HG03097 (cell line): ENCODE data around the gene GTF2F1.
"Not testable (repeated sequence)": the region's sequence is repeated elsewhere in the genome, so short reads cannot be mapped to it uniquely, and the experiment has no call there.

Experiments used
- ATAC-seq: cut with Tn5 transposase; IDR thresholded peaks from one replicate; pipeline ENCODE4 v1.9.1; 2021; ENCODE audit not compliant: unreplicated experiment, low FRiP score

The GTF2F1 gene, protein sequence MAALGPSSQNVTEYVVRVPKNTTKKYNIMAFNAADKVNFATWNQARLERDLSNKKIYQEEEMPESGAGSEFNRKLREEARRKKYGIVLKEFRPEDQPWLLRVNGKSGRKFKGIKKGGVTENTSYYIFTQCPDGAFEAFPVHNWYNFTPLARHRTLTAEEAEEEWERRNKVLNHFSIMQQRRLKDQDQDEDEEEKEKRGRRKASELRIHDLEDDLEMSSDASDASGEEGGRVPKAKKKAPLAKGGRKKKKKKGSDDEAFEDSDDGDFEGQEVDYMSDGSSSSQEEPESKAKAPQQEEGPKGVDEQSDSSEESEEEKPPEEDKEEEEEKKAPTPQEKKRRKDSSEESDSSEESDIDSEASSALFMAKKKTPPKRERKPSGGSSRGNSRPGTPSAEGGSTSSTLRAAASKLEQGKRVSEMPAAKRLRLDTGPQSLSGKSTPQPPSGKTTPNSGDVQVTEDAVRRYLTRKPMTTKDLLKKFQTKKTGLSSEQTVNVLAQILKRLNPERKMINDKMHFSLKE

DNA sequence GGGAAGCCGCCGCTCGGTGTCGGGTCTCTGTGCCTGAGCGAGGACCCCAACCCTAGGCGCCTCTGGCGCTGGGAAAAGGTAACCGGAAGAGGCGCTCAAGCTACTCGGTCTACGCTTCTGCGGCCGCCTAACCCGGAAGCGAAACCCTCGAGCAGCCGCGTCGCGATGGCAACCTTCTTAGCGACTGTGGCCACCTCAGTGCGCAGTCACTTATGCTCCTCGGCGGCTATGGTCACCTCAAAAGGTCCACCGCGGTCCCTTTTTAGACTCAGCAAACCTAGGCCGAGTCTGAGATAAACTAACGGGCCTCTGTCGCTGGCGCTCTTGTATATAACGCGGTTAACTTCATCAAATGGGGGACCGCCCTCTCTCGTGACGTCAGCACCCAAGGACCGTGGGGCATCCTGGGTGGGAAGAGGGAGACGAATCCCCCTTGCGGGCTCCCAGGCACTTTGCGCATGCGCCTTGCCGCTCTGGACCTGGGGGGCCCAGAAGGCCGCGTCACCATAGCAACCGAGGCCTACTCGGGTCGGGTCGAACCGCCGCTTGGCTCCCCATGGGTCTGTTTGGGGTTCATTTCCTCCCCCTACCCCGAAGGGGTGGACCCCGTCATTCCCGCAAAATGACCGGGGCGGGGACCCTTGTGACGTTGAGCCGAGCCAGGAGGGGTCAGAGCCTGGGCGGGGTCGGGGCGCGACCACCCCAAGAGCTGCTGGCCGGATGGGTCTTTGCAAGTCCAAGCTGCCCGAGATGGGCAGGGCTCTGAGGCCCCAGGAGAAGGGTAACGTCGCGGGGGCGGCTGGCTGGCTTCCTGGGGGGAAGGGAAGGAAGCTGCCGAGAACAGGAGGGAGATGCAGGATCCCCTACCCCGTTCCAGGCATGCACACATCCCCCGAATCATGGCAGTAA, at the start of gene GTF2F1:
Gene GTF2F1 (minus strand): TSS at position 91 of the 909 bp plus-strand sequence. CDS start 169 bp downstream, outside the sequence.
- ATAC-seq, result peak; percentile 76

DNA sequence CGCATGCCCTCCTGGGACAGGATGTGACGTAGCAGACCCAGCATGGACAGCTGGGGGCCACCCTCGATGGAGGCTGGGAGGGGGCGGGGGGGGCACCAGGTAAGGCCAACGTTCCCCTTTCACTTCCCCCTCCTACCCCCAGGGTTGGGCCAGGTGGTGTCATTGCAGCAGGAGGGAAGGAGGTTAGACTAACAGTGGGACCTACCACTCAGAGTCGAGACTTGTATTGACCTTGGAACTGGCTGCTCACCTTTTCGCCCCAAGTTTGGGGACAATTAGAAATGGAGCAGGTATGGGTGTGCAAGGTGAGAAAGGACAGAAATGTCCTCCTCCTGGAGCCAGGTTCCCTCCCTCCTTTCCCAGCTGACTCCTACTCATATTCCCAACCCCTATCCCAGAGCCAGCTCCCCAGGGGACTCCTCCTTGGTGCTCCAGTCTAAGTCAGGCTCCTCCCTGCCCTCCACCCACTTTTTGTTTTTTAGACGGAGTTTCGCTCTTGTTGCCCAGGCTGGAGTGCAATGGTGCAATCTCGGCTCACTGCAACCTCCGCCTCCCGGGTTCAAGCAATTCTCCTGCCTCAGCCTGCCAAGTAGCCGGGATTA, 49.2 kb upstream of the GTF2F1 start:
- no peak for ATAC-seq

DNA sequence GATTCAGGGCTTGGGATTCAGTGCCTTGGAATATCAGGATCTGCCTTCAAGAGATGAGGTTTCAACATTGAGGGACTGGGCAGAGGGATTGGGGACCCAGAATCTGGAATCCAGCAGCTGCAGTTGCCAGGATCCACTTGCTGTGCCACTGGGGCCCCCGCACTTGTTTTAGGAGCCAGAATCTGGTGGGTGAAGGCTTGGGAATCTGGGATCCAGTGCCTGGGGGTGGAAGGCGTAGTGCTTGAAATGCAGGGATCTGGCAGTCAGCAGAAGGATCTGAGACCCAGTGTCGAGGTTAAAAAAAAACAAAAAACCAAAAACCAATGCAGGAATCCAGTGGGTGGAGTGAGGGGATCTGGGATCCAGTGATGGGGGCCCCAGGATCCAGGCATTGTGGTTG, 47.9 kb upstream of the GTF2F1 start:
- ATAC-seq, result no peak

DNA sequence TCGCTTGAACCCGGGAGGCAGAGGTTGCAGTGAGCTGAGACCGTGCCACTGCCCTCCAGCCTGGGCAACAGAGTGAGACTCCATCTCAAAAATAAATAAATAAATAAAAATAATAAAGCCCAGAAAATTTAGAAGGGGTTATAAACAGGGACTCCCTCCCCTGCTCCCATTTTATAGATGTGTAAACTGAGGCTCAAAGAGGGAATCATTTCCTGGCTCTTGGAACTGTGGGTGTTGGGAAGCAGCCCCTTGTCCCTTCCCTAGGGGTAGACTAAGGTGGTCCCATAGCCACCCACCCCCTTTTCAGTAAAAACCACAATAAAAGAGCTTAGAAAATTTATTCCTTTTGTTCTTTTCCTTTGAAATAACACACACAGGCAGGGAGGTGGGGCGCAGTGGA, 46.8 kb upstream of the GTF2F1 start:
- no peak for ATAC-seq

DNA sequence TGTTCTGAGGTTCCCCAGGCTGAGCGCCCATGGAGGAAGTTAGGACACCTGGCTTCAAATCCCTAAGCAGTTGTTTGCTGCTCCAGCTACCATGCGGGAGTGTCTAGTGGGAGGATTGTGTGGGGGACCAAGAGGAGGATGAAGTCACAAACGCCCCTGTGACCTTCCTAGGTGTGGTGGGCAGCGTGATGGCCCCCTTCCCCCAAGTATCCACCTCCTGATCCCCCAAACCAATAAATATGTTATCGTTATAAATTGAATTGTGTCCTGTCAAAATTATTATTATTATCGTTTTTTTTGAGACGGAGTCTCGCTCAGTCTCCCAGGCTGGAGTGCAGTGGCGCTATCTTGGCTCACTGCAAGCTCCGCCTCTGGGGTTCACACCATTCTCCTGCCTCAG, 40.7 kb upstream of the GTF2F1 start, which contains the start of gene SLC25A41:
Gene SLC25A41 (minus strand): TSS at position 101 of the 400 bp plus-strand sequence. CDS start 70 bp downstream, at position 31.
- no peak for ATAC-seq

DNA sequence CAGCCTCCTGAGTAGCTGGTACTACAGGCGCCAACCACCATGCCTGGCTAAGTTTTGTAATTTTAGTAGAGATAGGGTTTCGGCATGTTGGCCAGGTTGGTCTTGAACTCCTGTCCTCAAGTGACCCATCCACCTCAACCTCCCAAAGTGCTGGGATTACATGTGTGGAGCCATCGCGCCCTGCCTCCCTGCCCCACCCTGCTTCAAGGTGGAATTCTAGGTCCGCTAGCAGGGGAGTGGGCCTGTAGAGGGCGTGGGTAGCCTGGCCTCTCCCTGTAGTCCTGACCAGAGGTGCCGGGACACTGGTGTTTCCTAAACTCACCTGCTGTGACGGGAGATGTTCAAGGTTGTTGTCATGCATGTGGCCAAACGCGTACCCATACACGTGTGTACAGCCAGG, 40.2 kb upstream of the GTF2F1 start:
- ATAC-seq, result no peak

DNA sequence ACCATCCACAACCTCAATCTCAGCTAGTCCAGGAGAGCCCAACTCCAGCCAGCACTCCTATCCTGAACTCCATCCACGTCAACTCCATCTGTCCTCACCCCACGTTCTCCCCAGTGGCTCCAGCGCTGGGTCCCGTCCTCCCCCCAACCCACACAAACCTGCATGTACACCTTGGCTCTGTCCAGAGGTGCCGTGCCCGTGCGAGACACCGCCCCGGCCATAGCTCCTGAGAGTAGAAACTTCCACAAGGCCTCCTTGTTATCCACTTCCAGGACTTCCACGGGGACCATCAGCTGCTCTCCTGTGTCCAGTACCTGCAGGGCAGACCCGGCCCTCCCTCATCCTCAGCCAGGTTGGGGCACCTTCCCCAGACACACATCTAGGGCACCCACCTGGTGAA, 38.9 kb upstream of the GTF2F1 start:
- no peak for ATAC-seq

DNA sequence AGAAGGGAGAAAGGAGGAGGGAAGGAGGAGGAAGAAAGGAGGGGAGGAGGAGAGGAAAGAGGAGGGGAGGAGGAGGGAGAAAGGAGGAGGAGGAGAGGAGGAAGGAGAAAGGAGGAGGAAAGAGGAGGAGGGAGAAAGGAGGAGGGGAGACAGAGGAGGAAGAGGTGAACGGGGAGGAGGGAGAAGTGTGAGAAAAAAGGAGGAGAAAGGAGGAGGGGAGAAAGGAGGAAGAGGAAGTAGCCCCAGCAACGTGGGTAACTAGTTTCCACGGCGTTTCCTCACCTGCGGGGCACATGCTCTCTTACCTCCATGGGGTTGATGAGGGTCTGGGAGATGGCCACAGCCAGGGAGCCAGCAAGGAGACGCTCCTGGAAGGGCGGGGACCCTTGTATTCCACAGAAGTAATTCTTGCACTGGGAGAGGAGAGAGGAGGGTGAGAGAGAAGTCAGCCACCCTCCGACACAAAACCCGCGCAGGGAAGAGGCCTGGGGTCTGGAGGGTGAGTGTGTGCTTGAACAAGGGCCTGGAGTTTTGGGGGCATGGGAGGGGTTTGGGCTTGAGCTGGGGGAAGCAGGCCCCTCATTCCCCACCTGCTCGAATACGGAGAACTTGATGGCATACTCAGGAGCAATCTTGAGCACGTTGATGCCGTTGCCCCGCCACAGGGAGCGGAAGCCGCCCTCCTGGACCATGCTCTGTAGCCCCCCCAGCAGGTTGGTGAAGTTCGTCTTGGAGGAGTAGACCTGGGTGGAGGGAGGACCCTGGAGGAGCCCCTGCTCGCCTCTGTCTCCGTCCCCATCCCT, 36.7 kb upstream of the GTF2F1 start:
- ATAC-seq, result no peak

DNA sequence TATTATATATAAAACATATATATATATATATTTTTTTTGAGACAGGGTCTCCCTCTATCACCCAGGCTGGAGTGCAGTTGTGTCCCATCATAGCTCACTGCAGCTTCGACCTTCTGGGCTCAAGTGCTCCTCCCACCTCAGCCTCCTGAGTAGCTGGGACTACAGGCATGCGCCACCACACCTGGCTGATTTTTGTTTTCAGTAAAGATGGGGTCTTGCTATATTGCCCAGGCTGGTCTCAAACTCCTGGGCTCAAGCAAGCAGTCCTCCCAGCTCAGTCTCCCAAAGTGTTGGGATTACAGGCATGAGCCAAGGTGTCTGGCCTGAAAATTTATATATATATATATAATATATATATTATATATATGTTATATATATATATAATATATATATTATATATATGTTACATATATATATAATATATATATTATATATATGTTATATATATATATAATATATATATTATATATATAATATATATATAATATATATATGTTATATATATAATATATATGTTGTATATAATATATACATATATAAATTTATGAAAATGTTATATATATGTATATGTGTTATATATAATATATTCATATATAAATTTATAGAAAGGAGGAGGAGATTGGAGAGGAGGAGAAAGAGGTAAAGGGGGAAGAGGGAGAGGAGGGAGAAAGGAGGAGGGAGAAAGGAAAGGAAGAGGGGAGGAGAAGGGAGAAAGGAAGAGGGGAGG, 35.9 kb upstream of the GTF2F1 start:
- not testable (repeated sequence) for ATAC-seq

DNA sequence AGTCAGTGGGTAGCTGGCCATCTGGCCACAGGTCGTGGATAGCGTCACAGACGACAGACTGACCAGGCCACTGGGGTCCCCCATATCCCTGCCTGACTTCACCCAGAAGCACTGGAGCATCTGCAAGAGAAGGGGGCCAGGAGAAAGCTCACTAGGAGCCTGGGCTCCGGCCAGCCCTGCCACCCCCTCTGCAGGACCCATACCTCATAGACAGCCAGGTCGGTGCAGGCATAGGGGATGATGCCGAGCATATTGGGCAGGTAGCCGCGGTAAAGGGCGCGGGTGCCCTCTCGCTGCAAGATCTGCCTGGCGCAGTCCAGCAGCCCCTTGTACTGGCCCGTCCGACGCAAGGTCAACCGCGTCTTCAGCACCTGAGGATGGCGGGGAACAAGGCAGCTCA, 34.2 kb upstream of the GTF2F1 start:
- no peak for ATAC-seq

DNA sequence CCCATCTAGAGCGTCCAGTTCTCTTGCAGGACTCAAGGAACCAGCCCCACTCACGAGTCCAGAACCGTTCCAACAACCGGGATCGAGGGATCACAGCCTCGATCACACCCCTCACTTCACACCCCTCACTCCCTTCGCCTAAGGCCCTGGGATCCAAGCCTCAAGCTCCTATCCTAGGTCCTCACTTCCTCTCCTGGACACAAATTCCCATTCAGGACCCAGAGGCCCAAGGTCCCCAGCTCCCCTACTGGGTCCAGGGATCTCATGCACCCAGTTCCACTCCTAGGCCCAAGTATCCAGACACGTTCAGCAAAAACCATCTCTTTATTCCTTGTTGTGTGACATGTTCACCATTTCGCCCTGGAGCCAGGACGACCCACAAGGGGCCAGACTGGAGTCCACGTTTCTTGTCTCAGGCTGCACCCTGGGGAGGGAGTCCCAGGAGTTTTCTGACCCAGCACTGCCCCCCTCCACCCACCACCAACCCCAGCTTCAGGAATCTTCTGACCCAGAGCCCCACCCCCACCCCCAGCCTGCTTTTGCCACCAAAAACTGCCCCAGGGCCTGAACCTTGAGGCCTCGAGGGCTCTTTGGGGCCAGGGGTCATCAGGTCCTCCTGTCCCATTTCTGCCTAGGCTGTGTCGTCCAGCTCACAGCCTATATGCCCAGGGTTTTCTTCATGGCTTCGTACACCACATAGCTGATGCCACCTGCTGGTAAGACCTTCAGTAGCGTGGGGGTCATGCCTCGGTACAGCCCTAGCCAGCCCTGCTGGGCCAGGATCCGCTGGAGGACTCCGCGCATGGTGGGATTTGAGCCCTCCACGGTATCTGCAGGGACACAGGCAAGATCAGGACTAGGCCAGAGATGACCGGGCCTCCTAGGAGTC, 33.0 kb upstream of the GTF2F1 start:
- no peak for ATAC-seq

DNA sequence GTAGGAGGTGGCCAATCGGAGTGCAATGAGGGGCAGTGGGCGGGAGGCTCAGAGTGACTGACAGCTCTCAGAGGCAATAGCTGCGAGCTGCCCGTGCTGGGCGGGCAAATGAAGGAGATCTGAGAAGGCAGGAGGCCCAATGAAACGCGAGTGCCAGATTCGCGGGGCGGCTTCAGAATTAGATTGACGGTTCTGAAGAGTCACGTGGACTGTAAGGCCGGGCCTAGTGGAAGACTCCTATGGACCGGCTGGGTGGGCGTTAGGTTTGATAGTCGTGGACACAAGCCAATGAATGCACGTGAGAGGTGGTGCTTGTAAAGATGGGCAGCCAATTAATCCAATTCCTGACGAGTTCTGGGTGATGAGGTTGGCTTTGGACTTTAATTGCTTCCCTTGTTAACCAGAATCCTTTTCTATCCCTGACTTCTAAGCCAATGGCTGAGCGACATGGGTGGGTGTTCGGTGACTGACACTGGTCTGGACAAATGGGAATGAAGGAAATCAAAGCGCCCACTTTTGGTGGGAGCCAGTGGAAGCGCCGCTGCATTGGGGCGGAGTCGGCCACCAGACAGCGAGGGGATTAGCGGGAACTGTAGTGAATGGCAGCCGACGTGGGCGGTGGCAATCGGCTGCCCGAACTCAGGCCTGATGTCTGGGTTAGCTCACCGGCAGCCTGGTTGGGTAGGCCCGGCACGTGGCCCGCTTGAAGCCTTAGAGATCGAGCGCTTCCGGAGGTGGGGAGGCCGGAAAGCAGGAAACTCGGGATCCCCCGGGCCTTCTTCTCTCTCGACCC, 32.2 kb upstream of the GTF2F1 start:
- ATAC-seq, result peak; percentile 90

DNA sequence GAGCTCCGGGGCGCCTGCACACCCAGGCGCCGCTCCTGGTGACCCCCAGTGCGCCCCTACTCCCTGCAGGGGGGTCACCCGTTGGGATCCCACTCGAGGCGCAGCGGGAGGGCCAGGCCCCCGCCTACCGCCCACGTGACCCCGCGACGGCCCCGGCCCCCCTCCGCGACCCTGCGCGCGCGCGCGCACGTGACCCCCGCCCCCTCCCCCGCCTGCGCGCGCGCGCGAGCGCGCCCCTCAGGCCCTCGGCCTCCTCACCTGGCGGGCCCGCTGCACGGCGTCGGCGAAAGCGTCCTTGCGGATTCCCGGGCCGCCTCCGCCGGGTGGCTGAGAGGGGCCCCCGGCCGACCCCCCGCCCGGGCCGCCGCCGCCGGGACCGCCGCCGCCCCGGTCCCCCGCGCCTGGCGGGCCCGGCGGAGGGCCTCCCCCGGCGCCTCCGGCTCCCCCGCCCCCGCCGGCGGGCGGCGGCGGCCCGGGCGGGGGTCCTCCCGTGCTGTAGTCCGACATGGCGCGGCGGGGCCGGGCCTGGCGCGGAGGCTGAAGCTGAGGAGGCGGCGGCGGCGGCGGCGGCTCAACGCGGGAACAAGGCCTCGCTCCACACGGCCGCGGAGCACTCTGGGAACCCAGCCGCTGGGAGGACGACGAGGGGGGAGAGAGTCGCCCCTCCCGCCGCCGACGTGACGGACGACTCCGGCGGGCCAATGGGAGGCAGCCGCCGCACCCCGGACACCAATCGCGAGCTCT, 31.4 kb upstream of the GTF2F1 start, which contains the start of gene KHSRP:
Gene KHSRP (minus strand): TSS at position 617 of the 744 bp plus-strand sequence. CDS start 110 bp downstream, at position 507.
- ATAC-seq, result no peak

DNA sequence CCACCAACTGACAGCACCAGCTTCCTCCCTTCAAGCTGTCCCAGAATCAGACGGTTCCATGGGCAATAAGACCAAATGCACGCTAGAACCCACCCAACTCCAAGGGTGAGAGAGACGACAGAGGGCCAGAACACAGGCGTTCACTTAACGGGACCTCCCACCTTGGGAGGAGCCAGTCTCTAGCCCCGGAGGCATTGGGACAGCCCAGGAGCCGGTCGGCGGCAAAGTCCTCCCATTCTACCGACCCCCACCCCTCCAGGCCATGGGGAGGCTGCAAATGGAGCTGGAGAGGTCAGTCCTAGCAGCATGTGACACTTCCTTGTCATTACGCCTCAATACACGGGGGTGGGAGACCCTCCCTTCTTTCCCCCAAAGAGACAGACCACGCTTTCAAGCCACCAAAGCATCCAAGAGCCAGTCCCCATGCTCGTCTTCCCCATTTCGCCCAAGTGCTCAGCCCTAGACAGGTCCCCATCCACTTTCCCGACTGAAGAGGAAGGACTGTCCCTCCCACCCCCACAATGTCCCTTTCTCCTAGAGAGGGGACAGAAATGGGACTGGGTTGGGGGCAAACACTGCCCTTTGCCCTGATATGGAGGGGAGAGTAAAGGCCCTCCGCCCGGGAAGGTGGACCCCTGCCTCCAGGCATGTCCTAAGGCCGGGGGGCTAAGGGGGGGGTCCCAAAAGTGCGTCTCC, 30.7 kb upstream of the GTF2F1 start:
- ATAC-seq, result no peak

DNA sequence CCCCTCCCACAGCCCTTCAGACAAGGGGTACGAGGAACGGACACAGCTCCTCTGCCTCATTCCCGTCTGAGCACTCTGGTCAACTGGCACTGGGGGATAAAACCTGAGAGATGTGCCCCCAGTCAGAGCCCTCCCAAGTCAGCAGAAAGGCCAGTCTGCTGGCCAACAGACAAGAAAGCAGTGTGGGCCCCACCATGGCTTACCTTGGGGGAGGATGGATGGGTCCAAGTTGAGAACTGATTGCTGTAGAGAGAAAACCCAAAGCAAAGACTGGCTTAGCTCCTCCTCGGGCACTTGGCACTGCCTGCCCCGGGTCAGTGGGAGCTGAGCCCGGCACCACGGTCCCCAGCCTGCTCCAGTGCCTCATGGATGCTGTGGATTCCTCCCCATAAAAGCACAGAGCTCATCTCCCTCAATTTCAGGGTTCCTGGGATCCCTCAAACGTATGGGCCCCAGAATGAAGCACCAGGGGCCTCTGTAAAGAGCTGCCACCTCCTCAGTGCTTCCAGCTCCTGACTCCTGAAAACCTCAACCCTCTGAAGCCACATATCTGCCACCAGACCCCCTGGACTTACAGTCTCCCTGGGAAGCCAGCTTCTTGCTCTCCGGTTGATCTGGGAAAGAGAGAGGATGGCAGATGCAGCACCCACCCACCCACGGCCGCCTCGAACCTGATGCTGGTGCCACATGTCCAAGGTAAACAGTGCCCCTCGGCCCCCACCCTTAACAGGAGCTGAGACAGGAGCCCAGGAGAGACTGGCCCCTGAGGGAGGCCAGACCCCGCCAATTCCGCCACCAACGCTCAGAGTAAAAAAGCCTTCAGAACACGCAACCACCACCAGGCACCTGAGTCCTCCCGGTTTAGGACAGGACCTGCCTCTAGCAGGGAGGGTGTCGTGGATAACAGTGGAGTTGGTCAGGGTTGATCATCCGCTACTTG, 28.4 kb upstream of the GTF2F1 start:
- no peak for ATAC-seq
